Activated T-helper 9 cell treated with anti-CD3 and anti-CD28 coated beads, Interleukin-2, amount 50 U/mL, for 16 hours (primary cell): ENCODE measurements around the gene CLCN7.

ENCODE experiments used
- DNase-seq: peaks from one replicate; pipeline ENCODE4 v3.0.0-alpha.2; 2020; ENCODE audit warnings: low read depth

Gene CLCN7

GRCh38 chr16:1502092-1503004 lies 27.5 kb upstream of the CLCN7 start:
- no peak for DNase-seq

GRCh38 chr16:1501630-1502029 lies 26.8 kb upstream of the CLCN7 start:
- no peak for DNase-seq

GRCh38 chr16:1500465-1501150 lies 25.8 kb upstream of the CLCN7 start:
- DNase-seq: no peak

GRCh38 chr16:1499756-1500464 lies 25.1 kb upstream of the CLCN7 start:
- DNase-seq: no peak

GRCh38 chr16:1498899-1499676 lies 24.3 kb upstream of the CLCN7 start:
- no peak for DNase-seq

GRCh38 chr16:1497014-1497598 lies 22.3 kb upstream of the CLCN7 start:
- DNase-seq: no peak

GRCh38 chr16:1496464-1496863 lies 21.6 kb upstream of the CLCN7 start:
- no peak for DNase-seq

GRCh38 chr16:1495889-1496262 lies 21.0 kb upstream of the CLCN7 start:
- DNase-seq: no peak

- DNase-seq: no peak
Measured at GRCh38 chr16:1495211-1495888, 20.5 kb upstream of the CLCN7 start.

GRCh38 chr16:1494711-1495110 lies 19.9 kb upstream of the CLCN7 start:
- no peak for DNase-seq

GRCh38 chr16:1494129-1494640 lies 19.4 kb upstream of the CLCN7 start:
- no peak for DNase-seq

- DNase-seq: no peak
Measured at GRCh38 chr16:1493746-1494094, 18.9 kb upstream of the CLCN7 start.

GRCh38 chr16:1492923-1493745 lies 18.3 kb upstream of the CLCN7 start, which contains the start of gene TELO2:
Gene TELO2 (plus strand): TSS chr16:1493360. CDS start chr16:1494282, 922 bp downstream.
- DNase-seq: peak; percentile 83

- no peak for DNase-seq
Measured at GRCh38 chr16:1492082-1492922, 17.5 kb upstream of the CLCN7 start.

- DNase-seq: no peak
Measured at GRCh38 chr16:1491327-1491726, 16.5 kb upstream of the CLCN7 start.

- no peak for DNase-seq
Measured at GRCh38 chr16:1489077-1489476, 14.2 kb upstream of the CLCN7 start.

GRCh38 chr16:1488619-1489018 lies 13.8 kb upstream of the CLCN7 start, which contains the start of gene PTX4:
Gene PTX4 (minus strand): TSS chr16:1488944. CDS start chr16:1488909, 35 bp downstream.
- DNase-seq: no peak

- no peak for DNase-seq
Measured at GRCh38 chr16:1488054-1488601, 13.3 kb upstream of the CLCN7 start.
